Pancreas (tissue), 10 donors: ENCODE results near the gene BEST1. TPM values are rescaled to one million over a fixed set of nuclear protein-coding genes. Genes with fewer than 3 reads are reported as not detected.

ENCODE experiments used
- ATAC-seq, 4 donors: fragments of 200-7000 bp; cut with Tn5 transposase; one replicate each; pipeline versions ENCODE4 v1.8.0 to v1.9.1; 2020; ENCODE audit warnings: mild to moderate bottlenecking in 4 of 4, moderate library complexity in 4 of 4
- DNase-seq, 6 donors: peaks; one replicate each; pipeline ENCODE4 v3.0.0-alpha.2; 2020
- FAIRE-seq: peaks from 2 replicates; lab custom pipeline; 2012; peaks lifted over from hg19 to GRCh38; lab: Jason Lieb, UNC
- H3K27ac ChIP-seq, 4 donors: fragments of 200-600 bp; sonication (generic); 1 replicate in 3 of 4; 2 replicates in 1 of 4; pipeline versions ENCODE4 v1.5.0 to v1.8.0; 2020
- H3K27me3 ChIP-seq, 4 donors: fragments of 200-600 bp; one replicate each; pipeline ENCODE4 v1.8.0; 2021
- H3K36me3 ChIP-seq, 3 donors: fragments of 200-600 bp; sonication (generic) in 1 of 3; one replicate each; pipeline versions ENCODE4 v1.5.0 to v1.8.0; 2020 to 2021
- H3K4me1 ChIP-seq, 3 donors: fragments of 200-600 bp; one replicate each; pipeline ENCODE4 v1.8.0; 2021
- H3K4me3 ChIP-seq, 4 donors: fragments of 200-600 bp; sonication (generic) in 2 of 4; one replicate each; pipeline versions ENCODE4 v1.5.0 to v1.8.0; 2020 to 2021
- H3K9me3 ChIP-seq, 4 donors: fragments of 200-600 bp; one replicate each; pipeline ENCODE4 v1.8.0; 2021
- CTCF ChIP-seq, 4 donors: fragments of 200-600 bp; sonication (generic) in 3 of 4; IDR thresholded peaks; one replicate each; pipeline versions ENCODE4 v1.5.0 to v1.8.0; 2021; ENCODE audit warnings: antibody characterized with exemption in 4 of 4
- WGBS, 2 donors: extraction: QIAGEN DNeasy Blood & Tissue Kit; methylation state at CpG; one replicate each; pipeline ENCODE4 v1.1.7; 2013; 5-methylcytosine and 5-hydroxymethylcytosine counted together
- intact Hi-C, 3 donors: fragments of 100-400 bp; cut with DNase I; formaldehyde crosslinking; loops; one replicate each; pipeline versions ENCODE4 v1.11.1 to v1.14.2; 2022
- polyA plus RNA-seq, 2 donors: library from polyadenylated mRNA; stranded (reverse); fragments of 200-250 nt; gene quantifications; one replicate each; pipeline ENCODE4 v1.2.3, GENCODE V29; 2013
- total RNA-seq, 6 donors: library from RNA; stranded (reverse); fragmentation: NEBNext Ultra II Directional in 4 of 6; extraction: Animal tissue kit (Norgen Biotek cat#: 25700) in 4 of 6; gene quantifications; one replicate each; pipeline versions ENCODE4 v1.2.1 to v1.2.4, GENCODE V29; 2021 to 2023
- donor health status: healthy with polysubstance abuse.
- donor health status: DM: no; HTN: no; CAD: no; lungs with moderate emphysema.
- donor health status: DM: no; HTN: no; CAD: no.
- donor health status: control.
- donor health status: control.
- donor health status: Bipolar disorder and iron deficiency.
- donor health status: DM: yes; HTN: yes; CAD: no.
- donor health status: DM: no; HTN: no; CAD: no.
- donor health status: DM: no; HTN: no; CAD: no.
- donor health status: DM: yes; HTN: yes; CAD: no.

BEST1 gene
- total and polyA plus RNA-seq, 8 donors: 0.43 to 2.4 (median 1.1) TPM

- H3K27me3 ChIP-seq: no peaks in the 10 kb centered on the region
- H3K27ac ChIP-seq: peak overlapping the region in 2 of 4 donors; percentile 8 to 40
- 91 to 94% methylated on average over 13 of the region's 13 CpGs for WGBS, 2 donors
- intact Hi-C loops: loop anchor here in 1 of 3 donors (10.0 kb wide), 1 partner anchor 160 kb away; no protein-coding TSS in a partner anchor
- no peak for FAIRE-seq
- H3K4me3 ChIP-seq: no peak overlapping the region
- no peak for TF ChIP-seq CTCF (IDR thresholded peaks at IDR 0.05)
- no peaks in the 10 kb centered on the region for H3K36me3 ChIP-seq
- no peaks in the 10 kb centered on the region for H3K9me3 ChIP-seq
- no peaks in the 10 kb centered on the region for H3K4me1 ChIP-seq
- DNase-seq: peak in 2 of 6 donors; percentile 56 to 60
- no peak for ATAC-seq
Measured at GRCh38 chr11:61905067-61905696, 45.0 kb upstream of the BEST1 start.

GRCh38 chr11:61905801-61906521 is 44.2 kb upstream of the BEST1 start:
- H3K4me3 ChIP-seq: no peak overlapping the region
- ATAC-seq: no peak

GRCh38 chr11:61906522-61906909 is 43.6 kb upstream of the BEST1 start:
- 85 to 86% methylated on average over 14 of the region's 14 CpGs for WGBS, 2 donors
- ATAC-seq (no peak), FAIRE-seq (no peak), DNase-seq (peak in 2 of 6 donors; percentile 38 to 49)
- Histone ChIP-seq H3K27me3 (no peaks in the 10 kb centered on the region), H3K4me3 (no peak overlapping the region), H3K9me3 (no peaks in the 10 kb centered on the region), H3K36me3 (no peaks in the 10 kb centered on the region), H3K4me1 (no peaks in the 10 kb centered on the region), H3K27ac (no peak overlapping the region)
- intact Hi-C loops: loop anchor here in 1 of 3 donors (10.0 kb wide), 1 partner anchor 158 kb away; no protein-coding TSS in a partner anchor
- TF ChIP-seq CTCF (IDR thresholded peaks at IDR 0.05): no peak

More at GRCh38 chr11:61905801-61906521, 44.2 kb upstream of the BEST1 start:
- Histone ChIP-seq H3K27me3 (no peaks in the 10 kb centered on the region), H3K4me1 (no peaks in the 10 kb centered on the region), H3K27ac (no peak overlapping the region), H3K36me3 (no peaks in the 10 kb centered on the region), H3K9me3 (no peaks in the 10 kb centered on the region)
- DNase-seq (peak in 2 of 6 donors; percentile 46 to 50), FAIRE-seq (no peak)
- intact Hi-C loops: loop anchor here in 1 of 3 donors (10.0 kb wide), 1 partner anchor 159 kb away; no protein-coding TSS in a partner anchor
- WGBS, 2 donors: 86% methylated on average over 14 of the region's 14 CpGs
- TF ChIP-seq CTCF (IDR thresholded peaks at IDR 0.05): no peak

GRCh38 chr11:61907282-61907681 is 42.9 kb upstream of the BEST1 start:
- no peaks in the 10 kb centered on the region for H3K4me1 ChIP-seq
- no peak for FAIRE-seq
- H3K9me3 ChIP-seq: no peaks in the 10 kb centered on the region
- no peak for ATAC-seq
- no peak for TF ChIP-seq CTCF (IDR thresholded peaks at IDR 0.05)
- WGBS, 2 donors: 87 to 94% methylated on average over 17 to 19 of the region's 19 CpGs
- intact Hi-C loops: loop anchor here in 1 of 3 donors (10.0 kb wide), 1 partner anchor 158 kb away; no protein-coding TSS in a partner anchor
- no peaks in the 10 kb centered on the region for H3K36me3 ChIP-seq
- H3K27me3 ChIP-seq: no peaks in the 10 kb centered on the region
- peak in 2 of 6 donors; percentile 18 to 45 for DNase-seq
- H3K27ac ChIP-seq: no peak overlapping the region
- H3K4me3 ChIP-seq: no peak overlapping the region
